Kidney capillary endothelial cell (primary cell): ENCODE data around the gene HACE1.
"Not testable (repeated sequence)": the region's sequence is repeated elsewhere in the genome, so short reads cannot be mapped to it uniquely, and the experiment has no call there.

Source experiments
- DNase-seq: peaks from one replicate; pipeline ENCODE4 v3.0.0-alpha.2; 2018; ENCODE audit warnings: low spot score

The HACE1 gene

GRCh38 chr6:104859225-104860146 lies at the start of gene HACE1:
Gene HACE1 (minus strand): TSS chr6:104859919. CDS start chr6:104859642, 277 bp downstream.
- peak; percentile 86 for DNase-seq

- DNase-seq, result no peak
These were observed 49.3 kb upstream of the HACE1 start for GRCh38 chr6:104908888-104909525.

GRCh38 chr6:104908031-104908887 lies 48.5 kb upstream of the HACE1 start:
- no peak for DNase-seq

GRCh38 chr6:104898893-104899292 lies 39.2 kb upstream of the HACE1 start:
- not testable (repeated sequence) for DNase-seq

GRCh38 chr6:104896914-104897313 lies 37.2 kb upstream of the HACE1 start:
- peak; percentile 7 for DNase-seq

- no peak for DNase-seq
These were observed 28.3 kb upstream of the HACE1 start for GRCh38 chr6:104888066-104888465.

GRCh38 chr6:104887350-104887749 lies 27.6 kb upstream of the HACE1 start:
- peak; percentile 3 for DNase-seq

GRCh38 chr6:104885518-104886043 lies 25.9 kb upstream of the HACE1 start:
- no peak for DNase-seq

GRCh38 chr6:104884867-104885517 lies 25.3 kb upstream of the HACE1 start:
- DNase-seq, result no peak

GRCh38 chr6:104881964-104882668 lies 22.4 kb upstream of the HACE1 start:
- no peak for DNase-seq

- no peak for DNase-seq
These were observed 2.7 kb upstream of the HACE1 start for GRCh38 chr6:104862456-104862855.

- no peak for DNase-seq
These were observed 502 bp upstream of the HACE1 start for GRCh38 chr6:104860221-104860620.

GRCh38 chr6:104858642-104859041 lies 1.1 kb downstream of the HACE1 start:
- DNase-seq, result no peak

- no peak for DNase-seq
These were observed 4.2 kb downstream of the HACE1 start for GRCh38 chr6:104855507-104855906.

GRCh38 chr6:104847721-104848120 lies 12.0 kb downstream of the HACE1 start:
- not testable (repeated sequence) for DNase-seq

- DNase-seq, result no peak
These were observed 16.5 kb downstream of the HACE1 start for GRCh38 chr6:104843229-104843628.

- no peak for DNase-seq
These were observed 22.6 kb downstream of the HACE1 start for GRCh38 chr6:104837158-104837557.

- not testable (repeated sequence) for DNase-seq
These were observed 23.2 kb downstream of the HACE1 start for GRCh38 chr6:104836479-104837020.

GRCh38 chr6:104835782-104836181 lies 23.9 kb downstream of the HACE1 start:
- no peak for DNase-seq

GRCh38 chr6:104829183-104829958 lies 30.3 kb downstream of the HACE1 start:
- DNase-seq, result no peak
